Fibroblast of skin of right quadriceps (primary cell): ENCODE measurements around the gene ALK.

Experiments used
- DNase-seq: peaks from one replicate; pipeline ENCODE4 v3.0.0-alpha.2; 2013

Gene ALK

GRCh38 chr2:29643196-29643595 lies 278.2 kb downstream of the ALK start:
- no peak for DNase-seq

DNA sequence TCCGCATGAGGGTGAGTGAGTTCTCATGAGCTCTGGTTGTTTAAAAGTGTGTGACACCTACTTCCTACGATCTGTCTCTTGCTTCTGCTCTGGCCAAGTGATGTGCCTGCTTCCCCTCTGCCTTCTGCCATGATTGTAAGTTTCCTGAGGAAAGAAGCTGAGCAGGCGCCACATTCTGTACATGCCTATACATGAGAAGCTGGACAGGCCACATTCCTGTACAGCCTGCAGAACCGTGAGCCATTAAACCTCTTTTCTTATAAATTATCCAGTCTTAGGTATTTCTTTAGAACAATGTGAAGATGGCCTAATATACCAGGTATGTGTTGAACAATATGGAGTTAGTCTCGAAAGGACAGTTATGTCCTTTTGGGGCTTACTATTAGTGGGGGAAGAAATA lies 281.0 kb downstream of the ALK start:
- DNase-seq, result no peak

GRCh38 chr2:29638641-29639040 lies 282.7 kb downstream of the ALK start:
- DNase-seq, result no peak

DNA sequence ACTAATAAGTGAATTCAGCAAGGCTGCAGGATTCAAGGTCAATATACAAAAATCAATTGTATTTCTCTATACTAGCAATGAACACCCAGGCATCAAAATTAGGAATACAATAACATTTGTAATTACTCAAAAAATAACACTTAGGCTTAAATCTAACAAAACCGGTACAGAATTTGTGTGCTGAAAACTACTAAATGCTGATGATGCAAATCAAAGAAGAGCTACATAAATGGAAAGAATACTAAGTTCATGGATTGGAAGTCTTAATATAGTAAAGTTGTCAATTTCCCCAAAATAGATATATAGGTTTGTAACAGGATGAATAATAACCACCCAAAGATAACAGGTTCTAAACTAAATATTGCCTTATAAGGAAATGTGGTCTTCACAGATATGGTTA lies 286.5 kb downstream of the ALK start:
- no peak for DNase-seq

- peak; percentile 67 for DNase-seq
Observed at GRCh38 chr2:29632018-29632417, 289.4 kb downstream of the ALK start.

- DNase-seq, result no peak
Observed at GRCh38 chr2:29629495-29629894, 291.9 kb downstream of the ALK start.

- DNase-seq, result no peak
Observed at GRCh38 chr2:29628862-29629261, 292.5 kb downstream of the ALK start.

DNA sequence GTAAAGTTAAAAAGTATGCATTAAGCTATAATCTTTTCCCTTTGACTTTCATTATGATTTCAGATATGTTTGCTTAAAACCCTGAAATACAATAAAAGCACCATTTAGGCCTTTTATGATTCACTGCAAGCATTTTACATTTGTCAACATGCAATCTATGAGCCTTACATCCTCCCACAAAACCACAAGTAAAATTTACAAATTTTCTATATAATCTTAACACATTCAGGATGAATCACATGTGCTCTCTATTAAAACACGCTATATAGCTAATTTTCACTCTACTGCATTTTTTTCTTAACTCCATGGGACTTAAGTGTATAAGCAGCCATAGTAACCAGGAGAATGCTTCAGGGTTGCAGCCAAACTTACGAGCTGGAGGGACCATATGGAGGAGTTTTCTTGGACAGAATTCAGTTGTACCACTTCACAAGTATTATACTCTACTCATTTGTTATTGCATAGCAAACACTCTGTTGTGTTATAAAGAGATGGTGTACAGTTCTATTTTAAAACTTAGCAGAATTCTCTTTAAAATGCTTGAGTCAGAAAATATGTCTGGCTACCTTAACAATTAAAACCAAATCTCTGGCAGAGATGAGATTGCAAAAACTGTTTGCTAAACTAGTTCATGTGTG lies 293.2 kb downstream of the ALK start:
- DNase-seq, result peak; percentile 67

DNA sequence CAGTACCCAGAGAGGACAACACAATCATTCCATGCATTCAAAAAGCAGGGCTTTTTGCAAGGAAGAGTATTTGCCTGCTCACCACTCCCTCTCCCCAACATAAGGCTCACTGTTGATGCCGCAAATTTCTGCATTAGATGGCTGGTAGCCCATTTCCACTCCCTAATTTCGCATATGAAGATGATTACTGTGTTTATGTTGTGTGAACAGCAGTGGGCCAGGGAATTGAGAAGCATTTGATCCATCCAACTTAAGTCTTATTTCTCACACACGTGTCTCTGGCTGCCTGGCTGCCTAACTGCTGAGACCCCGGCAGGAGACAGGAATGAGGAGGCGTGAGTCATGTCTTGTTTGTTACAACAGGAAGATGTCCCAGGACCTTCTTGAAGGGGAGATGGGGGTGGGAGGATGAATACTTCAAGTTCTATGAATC lies 294.1 kb downstream of the ALK start:
- peak; percentile 95 for DNase-seq

GRCh38 chr2:29620890-29621289 lies 300.5 kb downstream of the ALK start:
- DNase-seq, result no peak

DNA sequence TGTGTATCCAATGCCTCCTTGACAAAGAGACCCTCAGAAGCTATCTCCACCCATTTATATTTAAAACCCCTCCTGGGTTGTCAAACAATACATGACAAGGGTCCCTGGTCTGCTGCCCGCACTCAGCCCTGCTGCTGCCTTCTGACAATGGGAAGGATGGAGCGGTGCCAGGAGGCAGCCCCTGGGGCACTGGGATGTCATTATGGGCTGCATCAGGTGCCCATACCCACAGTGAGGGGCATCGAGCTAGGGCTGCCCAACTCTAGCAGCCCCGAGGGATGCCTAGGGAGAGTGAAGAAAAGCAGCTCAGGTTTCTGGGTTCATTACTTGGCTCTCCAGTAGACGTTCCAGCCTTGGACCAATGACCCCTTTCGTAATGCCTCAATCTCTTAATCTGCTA lies 301.7 kb downstream of the ALK start:
- no peak for DNase-seq

DNA sequence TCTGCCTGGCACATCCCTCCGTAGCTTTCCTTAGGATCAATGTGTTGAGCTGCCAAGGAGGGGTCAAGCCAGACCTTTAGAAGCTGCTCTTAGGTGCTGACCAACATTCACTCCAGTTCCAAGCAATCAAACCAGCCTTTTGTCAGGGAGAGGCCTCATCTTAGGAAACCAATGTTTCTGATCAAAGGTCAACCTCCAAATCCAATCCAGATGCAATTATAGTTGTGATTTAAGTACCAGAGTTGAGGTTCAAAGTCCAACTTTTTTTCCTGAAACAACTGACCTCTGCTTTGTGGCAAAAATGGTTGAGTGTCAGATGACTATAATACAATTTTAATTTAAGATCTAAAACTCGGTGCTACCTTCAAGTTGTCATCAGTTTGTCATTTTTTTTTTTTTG lies 303.4 kb downstream of the ALK start:
- DNase-seq, result no peak

DNA sequence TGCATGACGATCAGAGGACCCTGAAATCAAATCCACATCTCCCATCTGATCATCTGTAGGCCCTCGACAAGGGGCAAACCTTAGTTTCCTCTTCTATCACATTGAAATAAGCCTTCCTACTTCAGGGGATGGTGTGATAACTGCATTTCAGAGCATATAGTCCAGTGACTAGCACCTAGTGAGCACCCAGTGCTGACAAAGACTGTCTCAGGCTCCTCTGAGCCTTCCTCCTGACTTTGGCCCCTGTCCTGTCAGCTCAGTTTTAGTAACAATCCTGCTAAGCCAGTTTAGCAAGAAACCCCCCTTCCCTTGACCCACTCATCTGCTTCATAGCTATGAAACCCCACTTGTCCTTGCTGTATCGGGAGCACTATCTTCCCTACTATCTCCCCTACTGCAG lies 304.0 kb downstream of the ALK start:
- no peak for DNase-seq

DNA sequence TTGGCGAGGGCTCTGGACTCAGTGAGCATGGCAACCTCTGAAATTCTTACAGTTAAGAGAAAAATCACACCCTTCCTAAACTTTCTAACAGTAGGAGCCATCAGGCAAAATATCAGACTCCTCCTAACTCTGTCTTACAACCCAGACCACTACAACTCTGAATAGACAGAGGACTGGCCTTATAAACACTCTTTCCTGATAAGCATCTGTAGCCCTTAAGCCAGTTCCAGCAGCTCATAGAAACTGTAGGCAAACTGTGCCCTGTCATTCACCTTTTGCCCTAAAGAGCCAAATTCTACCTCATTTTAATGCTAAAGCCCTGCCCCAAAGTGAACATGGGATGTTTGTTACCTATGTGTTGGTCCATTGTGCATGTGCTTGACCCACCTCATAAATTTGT lies 304.8 kb downstream of the ALK start:
- no peak for DNase-seq

- DNase-seq, result no peak
Observed at GRCh38 chr2:29615841-29616240, 305.5 kb downstream of the ALK start.

DNA sequence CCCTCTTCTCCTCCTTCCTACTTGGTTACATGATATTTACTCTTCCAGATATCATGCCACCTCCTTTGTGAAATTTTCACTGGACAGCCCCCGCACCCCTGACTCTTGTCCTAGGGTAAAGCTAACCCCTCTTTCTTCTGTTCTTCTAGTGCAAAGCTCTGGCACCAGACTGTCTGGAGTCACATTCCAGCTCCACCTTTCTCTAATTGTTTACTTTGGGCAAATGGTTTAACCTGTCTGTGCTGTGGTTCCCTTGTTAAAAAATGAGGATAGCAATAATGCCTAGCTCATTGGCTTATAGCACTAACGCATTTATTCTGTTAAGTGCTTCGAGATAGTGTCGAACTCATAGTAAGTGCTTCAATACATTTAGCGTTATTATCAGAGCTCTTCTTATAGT lies 306.2 kb downstream of the ALK start:
- no peak for DNase-seq

DNA sequence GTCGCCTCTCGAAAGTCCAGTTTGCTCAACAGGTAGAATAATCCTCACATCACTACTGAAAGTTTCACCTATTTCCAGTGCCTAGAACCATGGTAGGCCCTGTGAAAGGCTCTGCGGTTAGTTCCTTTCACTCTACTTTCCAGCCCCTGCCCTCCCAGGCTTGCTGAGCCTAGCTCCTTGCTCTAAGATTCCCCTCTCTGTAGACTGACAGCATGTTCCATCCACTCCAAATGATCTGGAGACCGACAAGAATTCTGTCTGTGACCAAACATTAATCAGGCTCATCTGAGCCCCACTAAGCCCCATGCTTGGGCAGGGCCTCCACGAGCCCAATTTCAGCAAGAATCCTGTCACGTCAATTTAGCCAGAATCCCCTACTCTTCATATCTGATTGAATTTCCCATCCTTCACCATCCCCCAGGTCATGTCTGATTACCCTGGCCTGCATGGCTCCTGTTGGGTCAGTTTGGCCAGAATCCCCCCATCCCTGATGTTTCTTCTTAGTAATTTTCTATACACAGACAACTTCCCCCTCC lies 307.0 kb downstream of the ALK start:
- DNase-seq, result no peak

GRCh38 chr2:29613792-29614266 lies 307.6 kb downstream of the ALK start:
- no peak for DNase-seq

DNA sequence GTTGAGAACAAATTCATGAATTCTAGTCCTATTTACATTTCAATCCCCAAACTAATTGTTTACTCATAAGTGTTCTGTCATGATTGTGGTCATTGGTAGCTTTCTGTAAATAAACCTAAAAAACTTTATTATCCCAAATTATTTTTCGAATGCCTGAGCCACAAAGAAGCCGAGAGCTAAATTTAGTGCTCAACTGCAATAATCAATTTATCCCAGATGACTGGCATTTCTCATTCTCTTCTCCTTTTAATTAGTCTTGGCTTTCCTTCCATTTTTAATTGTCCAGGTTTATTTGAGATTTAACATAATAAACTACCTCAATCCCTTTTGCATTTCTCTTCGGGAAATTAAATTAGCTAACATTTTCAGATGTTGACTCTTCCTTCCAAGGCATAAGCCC lies 308.3 kb downstream of the ALK start:
- DNase-seq, result no peak

GRCh38 chr2:29612568-29612967 lies 308.8 kb downstream of the ALK start:
- no peak for DNase-seq

- DNase-seq, result no peak
Observed at GRCh38 chr2:29611850-29612249, 309.5 kb downstream of the ALK start.

DNA sequence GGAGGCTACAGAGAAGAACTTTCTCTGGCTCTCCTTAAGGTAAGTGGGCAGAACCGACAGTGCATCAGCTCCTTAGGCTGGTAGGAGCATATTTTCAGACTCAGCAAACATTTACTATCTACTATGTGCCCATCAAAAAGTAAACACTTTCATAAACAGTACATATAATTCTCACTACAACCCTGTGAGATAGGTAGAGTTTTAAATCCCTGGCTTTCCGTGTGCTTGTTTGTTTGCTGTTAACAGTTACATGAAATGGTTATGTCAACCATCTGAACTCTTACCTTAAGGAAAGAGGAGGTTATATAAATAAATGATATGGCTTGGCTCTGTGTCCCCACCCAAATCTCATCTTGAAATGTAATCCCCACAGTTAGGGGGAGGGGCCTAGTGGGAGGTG lies 310.1 kb downstream of the ALK start:
- no peak for DNase-seq

GRCh38 chr2:29610569-29610968 lies 310.8 kb downstream of the ALK start:
- DNase-seq, result no peak

DNA sequence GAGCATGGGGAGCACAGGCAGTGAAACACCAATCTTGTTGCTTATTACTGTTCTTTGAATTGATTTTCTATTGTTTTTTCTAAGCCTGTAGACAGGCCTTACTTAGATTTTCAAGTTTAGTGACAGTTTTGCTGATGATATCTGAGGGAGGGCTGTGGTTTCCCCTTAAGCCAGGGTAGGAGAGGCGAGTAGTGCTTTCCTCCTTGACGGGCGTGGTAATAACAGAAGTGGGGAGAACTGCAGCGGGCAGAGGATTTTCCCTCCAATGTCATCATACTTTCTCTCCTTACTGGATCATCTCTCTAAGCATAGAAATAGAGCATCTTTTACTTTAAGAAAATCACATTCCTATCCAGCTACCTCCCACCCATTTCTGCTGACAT lies 314.4 kb downstream of the ALK start:
- no peak for DNase-seq
